ENCODE results near the gene NT5C3B.
"Not testable (repeated sequence)": the region's sequence is repeated elsewhere in the genome, so short reads cannot be mapped to it uniquely, and the experiment has no call there.

Gene NT5C3B

GRCh38 chr17:41849251-41849990, 13.4 kb upstream of the NT5C3B start:
- intact Hi-C loops (cut with DNase I), result no loop called here

GRCh38 chr17:41848788-41849187, 12.8 kb upstream of the NT5C3B start:
- no peak for DNase-seq
- intact Hi-C loops (cut with DNase I), result no loop called here

More at GRCh38 chr17:41849251-41849990, 13.4 kb upstream of the NT5C3B start:
- no peak for DNase-seq

- intact Hi-C loops (cut with DNase I), result no loop called here
- DNase-seq, result no peak
Measured at GRCh38 chr17:41844971-41845370, 8.9 kb upstream of the NT5C3B start.

- intact Hi-C loops (cut with DNase I), result not testable (repeated sequence)
Measured at GRCh38 chr17:41840781-41841180, 4.7 kb upstream of the NT5C3B start.

GRCh38 chr17:41839448-41839847, 3.4 kb upstream of the NT5C3B start:
- intact Hi-C loops (cut with DNase I); DNase-seq: not testable (repeated sequence)

More at GRCh38 chr17:41840781-41841180, 4.7 kb upstream of the NT5C3B start:
- DNase-seq, result peak in 1 of 42 donors; percentile 1

- intact Hi-C loops (cut with DNase I), result no loop called here
- peak in 1 of 42 donors; percentile 2 for DNase-seq
Measured at GRCh38 chr17:41837761-41838538, 1.9 kb upstream of the NT5C3B start, which contains the start of gene KLHL10. Gene KLHL10, plus strand, starts transcription at chr17:41837825. Its CDS starts 108 bp downstream, at chr17:41837933.

- intact Hi-C loops (cut with DNase I), result no loop called here
- DNase-seq, result peak in 1 of 42 donors; percentile 24
Measured at GRCh38 chr17:41836550-41837196, 641 bp upstream of the NT5C3B start.

GRCh38 chr17:41835214-41835799, 725 bp downstream of the NT5C3B start:
- intact Hi-C loops (cut with DNase I), result no loop called here
- peak in 2 of 42 donors; percentile 13 to 17 for DNase-seq

- DNase-seq, result peak in 2 of 42 donors; percentile 8 to 10
- intact Hi-C loops (cut with DNase I), result not testable (repeated sequence)
Measured at GRCh38 chr17:41829961-41830360, 6.1 kb downstream of the NT5C3B start.

DNA sequence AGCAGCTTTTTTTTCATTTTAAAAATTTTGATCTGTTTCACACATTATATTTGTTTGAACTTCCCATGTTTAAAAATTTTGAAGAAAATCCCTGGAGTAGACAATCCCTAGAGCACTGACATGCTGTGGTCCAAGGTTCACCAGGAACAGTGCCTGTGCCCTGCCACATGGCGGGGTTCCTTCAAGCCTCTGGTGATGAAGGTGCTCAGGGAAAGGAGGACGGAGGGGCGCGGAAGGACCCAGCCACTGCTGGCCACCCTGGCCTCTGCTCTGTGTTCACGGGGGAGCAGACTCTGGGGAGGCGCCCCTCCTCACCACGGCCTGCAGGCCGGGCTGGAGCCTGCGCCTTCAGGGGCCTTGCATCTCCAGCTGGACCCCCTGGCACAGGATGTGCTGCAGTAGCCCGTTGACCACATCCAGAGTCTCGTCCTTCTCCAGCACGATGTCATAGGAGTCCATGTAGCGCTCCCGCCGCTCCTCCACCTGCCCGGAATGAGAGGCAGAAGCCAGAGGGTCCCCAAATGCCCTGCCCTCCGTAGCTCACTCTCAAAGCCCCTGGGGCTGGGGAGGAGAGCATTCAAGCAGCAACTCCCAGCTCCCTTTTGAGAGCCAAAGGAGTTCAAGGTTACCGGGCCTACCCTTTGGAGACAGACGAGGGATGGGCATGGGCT, 10.7 kb downstream of the NT5C3B start:
- intact Hi-C loops (cut with DNase I), result no loop called here

DNA sequence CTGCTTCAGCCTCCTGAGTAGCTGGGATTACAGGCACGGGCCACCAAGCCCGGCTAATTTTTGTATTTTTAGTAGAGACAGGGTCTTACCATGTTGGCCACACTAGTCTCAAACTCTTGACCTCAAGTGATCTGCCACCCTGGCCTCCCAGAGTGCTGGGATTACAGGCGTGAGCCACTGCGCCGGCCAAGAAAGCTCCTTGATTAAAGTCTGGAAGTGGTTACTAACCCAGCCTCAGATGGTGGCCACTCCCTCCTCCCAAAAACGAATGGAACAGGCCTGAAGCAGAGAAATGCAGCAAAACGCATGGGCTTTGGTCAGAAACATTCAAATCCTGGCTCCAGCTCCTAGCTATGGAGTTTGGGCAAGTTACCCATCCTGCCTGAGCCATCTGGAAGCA, 11.9 kb downstream of the NT5C3B start:
- intact Hi-C loops (cut with DNase I), result no loop called here
- no peak for DNase-seq

More for the DNA sequence above, 10.7 kb downstream of the NT5C3B start:
- DNase-seq, result peak in 1 of 42 donors; percentile 18

- intact Hi-C loops (cut with DNase I), result no loop called here
- DNase-seq, result no peak
Measured at GRCh38 chr17:41823580-41823979, 12.5 kb downstream of the NT5C3B start.

DNA sequence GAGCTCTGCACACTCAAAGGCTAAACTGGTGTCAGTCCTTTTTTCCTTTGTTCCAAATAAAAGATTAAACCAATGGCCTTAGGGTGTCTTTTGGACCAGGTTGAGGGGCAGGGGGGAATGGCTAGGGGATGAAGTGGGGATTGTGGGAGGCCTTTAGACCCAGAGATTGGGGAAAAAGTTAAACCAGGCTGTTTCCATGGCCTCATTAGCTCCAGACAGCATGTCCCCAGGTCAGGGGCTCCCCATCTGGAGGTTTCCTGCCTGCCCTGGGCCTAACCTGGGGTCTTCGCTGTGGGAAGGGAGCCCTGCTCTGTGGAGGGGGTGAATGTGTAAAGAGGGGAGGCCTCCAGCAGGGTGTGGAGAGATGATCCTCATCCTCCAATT, 12.9 kb downstream of the NT5C3B start:
- DNase-seq, result no peak
- intact Hi-C loops (cut with DNase I), result no loop called here

DNA sequence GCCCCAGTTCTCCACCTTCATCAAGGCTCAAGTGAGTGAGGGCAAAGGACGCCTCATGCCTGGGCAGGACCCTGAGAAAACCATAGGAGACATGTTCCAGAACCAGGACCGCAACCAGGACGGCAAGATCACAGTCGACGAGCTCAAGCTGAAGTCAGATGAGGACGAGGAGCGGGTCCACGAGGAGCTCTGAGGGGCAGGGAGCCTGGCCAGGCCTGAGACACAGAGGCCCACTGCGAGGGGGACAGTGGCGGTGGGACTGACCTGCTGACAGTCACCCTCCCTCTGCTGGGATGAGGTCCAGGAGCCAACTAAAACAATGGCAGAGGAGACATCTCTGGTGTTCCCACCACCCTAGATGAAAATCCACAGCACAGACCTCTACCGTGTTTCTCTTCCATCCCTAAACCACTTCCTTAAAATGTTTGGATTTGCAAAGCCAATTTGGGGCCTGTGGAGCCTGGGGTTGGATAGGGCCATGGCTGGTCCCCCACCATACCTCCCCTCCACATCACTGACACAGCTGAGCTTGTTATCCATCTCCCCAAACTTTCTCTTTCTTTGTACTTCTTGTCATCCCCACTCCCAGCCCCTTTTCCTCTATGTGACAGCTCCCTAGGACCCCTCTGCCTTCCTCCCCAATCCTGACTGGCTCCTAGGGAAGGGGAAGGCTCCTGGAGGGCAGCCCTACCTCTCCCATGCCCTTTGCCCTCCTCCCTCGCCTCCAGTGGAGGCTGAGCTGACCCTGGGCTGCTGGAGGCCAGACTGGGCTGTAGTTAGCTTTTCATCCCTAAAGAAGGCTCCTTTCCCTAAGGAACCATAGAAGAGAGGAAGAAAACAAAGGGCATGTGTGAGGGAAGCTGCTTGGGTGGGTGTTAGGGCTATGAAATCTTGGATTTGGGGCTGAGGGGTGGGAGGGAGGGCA, 13.6 kb downstream of the NT5C3B start:
- intact Hi-C loops (cut with DNase I), result no loop called here
- no peak for DNase-seq

DNA sequence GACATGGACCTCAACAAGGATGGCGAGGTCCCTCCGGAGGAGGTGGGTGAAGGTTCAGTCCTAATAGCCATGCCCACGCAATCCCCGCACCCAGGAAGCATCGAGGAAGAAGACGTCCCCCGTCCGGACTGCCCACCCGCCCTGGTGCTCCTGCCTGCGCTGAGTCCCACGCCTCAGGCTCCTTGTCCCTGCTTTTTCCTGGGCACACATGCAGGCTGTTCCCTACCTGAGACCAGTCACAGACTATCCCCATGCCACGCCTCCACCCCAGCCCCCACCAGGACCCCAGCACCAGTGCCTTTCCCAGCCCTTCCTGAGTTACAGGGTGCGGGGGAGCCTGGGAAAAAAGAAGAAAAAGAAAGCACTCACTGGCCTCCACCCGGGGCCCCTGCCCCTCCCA, 14.3 kb downstream of the NT5C3B start:
- no peak for DNase-seq
- intact Hi-C loops (cut with DNase I), result no loop called here

GRCh38 chr17:41818024-41818423, 18.0 kb downstream of the NT5C3B start:
- no peak for DNase-seq
- intact Hi-C loops (cut with DNase I), result no loop called here

DNA sequence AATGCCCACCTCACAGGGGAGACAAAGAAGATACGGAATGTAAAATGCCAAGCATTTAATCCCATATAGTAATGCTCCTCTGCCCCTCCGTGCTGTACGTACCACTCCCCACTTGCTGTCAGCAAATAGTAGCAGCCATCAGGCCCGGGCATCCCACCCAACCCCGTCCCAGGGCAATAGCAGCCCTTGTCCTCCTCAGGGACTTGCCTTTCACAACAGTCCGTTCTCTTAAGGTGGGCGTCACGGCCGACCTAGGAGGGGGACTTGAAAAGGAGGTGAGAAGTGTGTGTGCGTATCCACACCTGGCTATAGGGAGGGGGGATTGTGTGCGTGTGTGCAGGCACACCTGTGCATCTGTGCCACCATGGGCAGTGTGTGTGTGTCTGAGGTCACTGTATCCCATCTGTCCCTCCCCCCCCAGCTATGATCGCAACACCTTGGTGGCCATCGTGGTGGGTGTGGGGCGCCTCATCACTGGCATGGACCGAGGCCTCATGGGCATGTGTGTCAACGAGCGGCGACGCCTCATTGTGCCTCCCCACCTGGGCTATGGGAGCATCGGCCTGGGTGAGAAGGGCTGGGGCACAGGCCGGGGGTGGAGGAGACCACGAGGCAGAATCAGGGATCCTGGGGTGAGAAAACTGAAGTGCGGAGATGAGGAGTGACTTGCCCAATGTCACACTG, 19.3 kb downstream of the NT5C3B start:
- intact Hi-C loops (cut with DNase I), result no loop called here
- DNase-seq, result no peak

Data from head of caudate nucleus (tissue), 42 donors.